T-helper 2 cell treated with Interferon-gamma antibody and Interleukin-4, amounts not matched to agents 100 ng/mL and 5 ng/mL, for 36 hours (primary cell): ENCODE results near the gene GFOD2. TPM values are rescaled to one million over a fixed set of nuclear protein-coding genes. Genes with fewer than 3 reads are reported as not detected.

Experiments used
- intact Hi-C: fragments of 100-400 bp; cut with micrococcal nuclease; formaldehyde crosslinking; loops from one replicate; pipeline ENCODE4 v1.15.1; 2023
- total RNA-seq: library from RNA; stranded (reverse); gene quantifications from 2 replicates; pipeline ENCODE4 v1.2.3, GENCODE V29; 2022

The GFOD2 gene
- total RNA-seq, 1 donor from 2014 or later, result 14.2 TPM

DNA sequence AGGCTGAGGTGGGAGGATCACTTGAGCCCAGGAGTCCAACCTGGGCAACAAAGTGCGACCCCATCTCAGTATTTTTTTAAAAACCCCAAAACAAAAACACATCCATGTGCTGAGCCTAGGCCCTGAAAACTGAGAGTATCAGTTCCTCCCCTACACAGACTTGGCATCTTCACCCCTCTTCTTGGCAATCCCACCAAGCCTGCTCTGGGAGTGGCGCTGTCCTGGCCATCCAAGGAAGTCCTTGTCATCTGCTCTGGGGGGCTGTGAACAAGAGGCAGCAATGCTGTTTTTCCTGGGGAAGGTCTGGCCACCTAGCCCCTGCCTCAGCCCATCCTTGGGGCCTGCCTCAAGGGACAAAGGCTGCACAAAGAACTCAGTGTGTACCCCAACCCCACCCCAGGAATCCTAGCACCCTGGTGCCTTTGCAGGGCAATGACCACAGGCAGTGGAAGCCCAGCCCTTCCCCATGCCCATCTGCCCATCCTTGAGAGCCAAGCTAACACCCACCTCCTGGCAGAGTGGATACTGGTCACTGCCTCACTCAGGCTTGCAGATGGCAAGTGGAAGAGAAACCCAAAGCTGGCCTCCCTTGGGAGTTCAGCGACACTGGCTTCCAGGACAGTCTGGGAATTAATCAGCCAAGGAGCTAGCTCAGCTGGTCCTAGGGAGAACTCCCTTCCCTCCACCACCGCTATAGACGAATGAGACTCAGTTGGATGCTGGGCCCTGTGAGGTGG lies 14.8 kb upstream of the GFOD2 start:
- intact Hi-C loops, result no loop called here

DNA sequence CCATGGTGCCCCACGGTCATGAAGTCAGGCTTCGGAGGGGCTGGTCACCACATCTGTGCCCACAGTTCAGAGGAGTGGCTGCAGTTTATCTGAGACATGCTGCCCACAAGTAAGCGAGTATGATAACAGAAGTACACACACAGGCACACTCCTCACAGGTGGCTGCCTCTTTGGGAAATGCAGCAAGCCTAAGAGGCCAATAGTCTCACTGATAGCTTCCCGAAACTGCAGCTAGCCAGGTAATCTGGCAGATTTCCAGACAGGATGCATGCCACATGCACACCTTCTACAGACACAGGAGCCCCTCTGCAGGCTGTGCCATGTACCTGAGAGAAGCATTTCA lies 12.6 kb upstream of the GFOD2 start:
- intact Hi-C loops, result no loop called here

DNA sequence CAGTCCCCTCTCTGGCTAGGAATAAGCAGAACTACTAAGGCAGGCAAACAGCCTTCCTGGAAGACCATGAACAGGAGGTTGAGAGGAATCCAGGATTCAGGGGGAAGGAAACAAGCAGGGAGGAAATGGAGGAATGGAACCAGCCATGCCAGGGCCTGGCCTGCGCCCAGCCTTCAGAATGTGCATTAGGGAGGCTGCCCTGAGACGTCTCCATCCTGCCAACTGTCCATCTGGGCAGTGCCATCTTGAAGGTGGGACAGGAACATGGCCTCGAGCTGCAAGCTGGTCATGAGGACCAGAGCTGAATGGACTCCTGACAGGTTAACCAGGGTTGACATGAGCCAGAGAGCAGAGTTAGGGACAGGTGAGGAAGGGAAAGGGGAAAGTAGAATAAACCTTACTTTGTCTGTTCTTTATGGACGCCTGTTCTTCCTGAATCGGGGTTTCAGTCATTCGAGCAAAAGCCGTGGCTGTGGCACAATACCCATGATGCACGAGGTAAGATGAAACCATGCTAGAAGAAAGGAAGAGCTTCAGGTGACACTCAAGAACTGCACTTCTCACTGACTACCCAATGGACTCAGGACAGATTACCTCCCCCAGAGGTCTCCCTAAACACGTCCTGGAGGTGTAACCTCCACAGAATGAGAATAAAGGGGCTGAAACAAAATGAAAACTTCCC lies 12.1 kb upstream of the GFOD2 start:
- intact Hi-C loops, result no loop called here

DNA sequence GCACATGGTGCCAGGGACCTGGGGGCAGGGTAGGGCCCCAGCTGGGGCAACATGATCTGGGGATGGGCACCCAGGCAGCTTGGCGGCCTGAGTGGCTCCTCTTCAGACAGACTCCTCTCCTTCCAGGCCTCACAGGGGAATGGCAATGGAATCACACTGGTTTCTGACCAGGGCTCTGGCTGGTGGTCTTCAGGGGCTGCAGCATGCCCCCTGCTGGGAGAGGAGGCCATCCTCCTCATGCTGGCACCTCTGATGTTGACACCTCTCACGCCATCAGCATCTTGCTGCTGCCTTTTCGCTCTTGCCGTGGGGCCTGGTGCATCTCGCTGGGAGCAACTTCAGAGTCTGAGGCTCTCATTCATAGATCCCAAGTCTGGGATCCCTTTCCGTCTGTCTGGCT lies 11.2 kb upstream of the GFOD2 start:
- intact Hi-C loops, result no loop called here

DNA sequence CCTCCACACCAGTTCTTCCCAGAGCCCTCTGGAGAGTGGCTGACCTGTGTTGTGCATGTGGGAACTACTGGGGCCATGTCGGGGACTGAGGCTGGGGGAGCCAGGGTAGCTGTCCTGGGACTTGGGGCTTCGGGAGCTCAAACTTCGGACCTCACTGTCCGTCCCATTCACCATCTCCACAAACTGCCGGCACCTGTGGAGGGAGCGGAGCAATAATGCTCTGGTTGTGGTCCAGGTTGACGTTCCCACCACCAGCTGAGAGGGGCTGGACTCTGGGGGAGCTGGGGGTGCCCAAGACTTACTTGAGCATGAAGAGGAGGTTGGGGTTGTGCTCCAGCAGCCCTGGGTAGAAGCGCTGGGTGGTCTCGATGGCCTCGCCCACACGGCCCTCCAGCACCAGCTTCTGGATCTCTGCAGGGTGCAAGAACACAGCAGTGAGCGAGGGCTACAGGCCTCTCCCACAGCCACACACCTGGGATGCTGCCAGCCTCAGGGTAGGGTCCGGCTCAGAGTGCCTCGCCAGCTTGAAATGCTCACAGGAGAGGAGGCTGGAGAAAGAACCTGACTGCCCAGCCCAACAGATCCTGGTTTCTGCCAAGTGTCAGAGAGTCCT lies 10.6 kb upstream of the GFOD2 start:
- intact Hi-C loops, result no loop called here

DNA sequence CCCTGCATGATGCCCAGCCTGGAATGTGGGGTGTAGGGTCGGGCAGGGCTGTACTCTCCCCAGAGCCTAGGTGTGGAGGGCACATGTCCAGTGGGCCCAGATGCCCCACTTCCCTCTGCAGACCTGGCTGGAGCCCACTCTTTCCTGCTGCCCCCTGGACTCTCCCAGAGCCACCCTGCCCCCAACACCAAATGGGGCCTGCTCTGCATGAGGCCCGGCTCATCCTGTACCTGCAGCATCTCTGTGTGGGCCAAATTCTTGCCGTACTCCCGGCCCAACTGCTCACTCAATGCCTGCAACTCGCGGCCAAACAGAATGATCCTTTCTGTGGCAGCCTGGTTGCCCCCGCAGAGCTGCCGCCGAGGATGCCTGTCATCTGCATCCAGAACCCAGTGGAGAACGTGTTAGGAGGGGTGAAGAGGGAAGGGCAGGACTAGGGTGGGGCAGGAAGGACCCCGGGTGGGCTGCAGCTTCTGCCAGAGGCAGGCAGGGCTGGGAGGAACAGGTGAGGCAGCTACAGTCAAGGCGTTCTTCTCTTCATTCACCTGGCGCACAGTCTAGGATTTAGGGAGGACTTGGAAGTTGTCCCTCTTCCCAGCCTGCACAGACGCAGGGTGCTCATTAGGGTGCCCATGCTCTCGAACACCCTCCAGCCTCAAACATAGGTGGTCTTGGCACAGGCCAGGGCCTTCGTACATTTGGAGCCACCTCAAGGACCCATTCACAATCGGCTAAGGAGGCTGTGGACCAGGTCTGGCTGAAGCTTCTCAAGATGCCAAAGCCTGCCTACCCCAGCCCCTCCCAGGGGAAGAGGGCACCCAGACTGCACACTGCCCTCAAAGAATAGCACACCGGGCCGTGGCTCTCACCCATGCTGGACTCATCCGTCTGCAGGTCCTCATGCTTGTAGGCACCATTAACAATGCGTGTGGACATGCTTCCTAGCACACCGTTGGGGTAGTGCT lies 8.7 kb upstream of the GFOD2 start:
- intact Hi-C loops, result no loop called here

DNA sequence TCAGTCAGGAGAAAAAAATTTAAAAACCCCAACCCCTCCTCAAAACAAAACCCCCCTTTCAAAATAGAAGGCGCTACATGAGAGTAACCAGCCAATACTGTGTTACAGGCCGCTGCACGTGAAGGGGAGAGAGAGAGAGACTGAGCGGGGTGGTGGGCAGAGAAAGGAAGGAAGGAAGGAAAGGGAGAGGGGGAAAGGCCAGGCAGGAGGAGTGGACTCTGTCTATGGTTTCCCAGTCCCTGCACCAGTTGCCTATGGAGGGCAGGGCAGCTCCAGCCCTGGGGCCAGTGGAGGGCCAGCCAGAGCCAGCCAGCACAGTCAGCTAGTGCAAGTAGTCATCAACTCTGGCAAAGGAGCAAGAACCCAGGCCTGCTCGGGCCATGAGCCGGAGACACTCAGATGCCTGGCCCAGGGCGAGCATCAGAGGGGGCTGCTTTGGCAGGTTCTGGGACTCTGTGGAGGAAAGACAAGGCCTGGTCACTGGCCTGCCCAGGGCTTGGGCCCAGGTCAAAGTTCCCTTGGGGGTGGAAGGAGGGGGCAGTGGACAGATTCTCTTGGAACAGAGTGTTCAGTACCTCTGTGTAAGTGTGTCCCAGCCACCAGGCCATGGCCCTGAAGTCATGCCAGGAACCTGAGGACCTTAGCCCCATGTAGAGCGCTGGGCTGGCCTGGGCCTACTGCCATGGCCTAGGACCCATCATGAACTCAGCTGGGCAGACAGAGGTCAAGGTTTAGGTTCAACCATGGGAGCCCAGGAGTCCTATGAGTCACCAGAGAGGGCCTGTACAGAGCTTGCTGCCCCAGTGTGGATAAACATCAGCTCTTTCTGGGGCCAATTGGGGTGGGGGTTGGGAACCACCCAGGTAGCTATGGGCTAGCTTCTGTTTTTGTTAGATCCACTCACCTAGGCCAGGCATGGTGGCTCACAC lies 7.3 kb upstream of the GFOD2 start:
- intact Hi-C loops, result no loop called here

DNA sequence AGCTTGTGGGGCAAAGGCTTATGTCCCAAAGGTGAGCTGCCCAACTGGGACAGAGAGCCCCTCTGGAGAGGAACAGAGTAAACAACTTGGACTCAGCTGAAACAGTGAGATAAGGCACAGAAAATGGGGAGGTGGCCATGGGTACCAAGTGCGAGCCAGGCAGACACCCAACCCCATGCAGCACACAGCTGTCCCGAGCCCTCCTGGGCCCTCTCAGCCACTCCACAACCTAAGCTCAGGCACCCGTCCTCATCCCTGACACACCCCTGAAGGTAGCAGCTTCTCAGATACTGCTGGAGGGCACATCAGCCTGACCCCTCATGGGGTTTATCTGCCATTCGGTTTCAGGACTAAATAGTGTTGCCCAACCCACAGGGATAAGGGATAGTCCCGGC lies 4.8 kb upstream of the GFOD2 start:
- intact Hi-C loops, result no loop called here

DNA sequence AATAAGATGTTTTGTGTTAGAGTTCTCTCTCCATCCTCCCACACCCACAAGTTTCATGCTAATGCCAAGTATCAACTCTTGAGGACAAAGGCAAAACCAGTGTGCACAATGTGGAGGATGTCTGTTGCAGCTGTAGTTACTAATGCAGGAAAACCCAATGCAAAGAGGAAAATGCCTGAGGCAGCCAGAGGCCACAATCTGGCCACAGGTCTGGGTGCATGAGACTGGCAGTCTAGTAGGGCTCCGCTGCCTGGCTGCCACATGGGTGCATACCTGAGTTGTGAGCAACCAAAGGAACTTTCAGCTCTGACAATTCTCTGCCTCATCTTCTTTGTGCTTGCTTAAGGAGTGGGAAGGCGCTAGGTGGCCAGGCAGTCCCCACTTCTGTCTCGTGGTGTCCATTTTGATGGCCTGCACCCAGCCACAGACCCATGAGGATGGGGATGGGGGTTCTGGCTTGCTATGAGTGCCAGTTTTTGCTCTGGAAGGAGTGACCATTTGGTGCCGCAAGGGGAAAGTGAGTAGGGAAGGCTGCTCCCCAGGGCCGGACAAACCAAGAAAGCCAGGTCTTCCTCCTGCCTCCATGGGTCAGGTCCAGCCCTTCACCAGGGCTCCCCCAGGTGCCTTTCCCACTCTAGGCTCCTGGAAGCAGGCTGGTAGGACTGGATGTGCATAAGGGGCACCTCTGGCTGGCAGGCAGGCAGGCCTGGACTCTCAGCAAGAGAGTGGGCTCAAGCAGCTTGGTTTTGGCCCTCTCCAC lies 4.2 kb upstream of the GFOD2 start:
- intact Hi-C loops, result no loop called here

DNA sequence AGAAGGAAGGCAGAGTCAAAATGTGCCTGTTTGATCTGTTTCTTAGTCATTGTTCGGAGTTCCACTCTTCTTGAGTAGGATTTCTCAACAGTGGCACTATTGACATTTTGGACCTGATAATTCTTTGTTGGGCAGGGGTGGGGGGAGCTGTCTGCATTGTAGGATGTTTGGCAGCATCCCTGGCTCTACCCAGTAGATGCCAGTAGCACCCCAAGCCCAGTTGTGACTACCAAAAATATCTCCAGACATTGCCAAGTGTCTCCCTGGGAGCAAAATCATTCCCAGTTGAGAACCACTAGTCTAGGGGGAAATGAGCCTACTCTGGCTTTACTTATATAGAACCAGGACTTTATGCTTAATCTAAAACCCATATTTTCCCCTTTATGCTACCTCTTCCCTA lies 1.1 kb upstream of the GFOD2 start:
- intact Hi-C loops, result no loop called here

DNA sequence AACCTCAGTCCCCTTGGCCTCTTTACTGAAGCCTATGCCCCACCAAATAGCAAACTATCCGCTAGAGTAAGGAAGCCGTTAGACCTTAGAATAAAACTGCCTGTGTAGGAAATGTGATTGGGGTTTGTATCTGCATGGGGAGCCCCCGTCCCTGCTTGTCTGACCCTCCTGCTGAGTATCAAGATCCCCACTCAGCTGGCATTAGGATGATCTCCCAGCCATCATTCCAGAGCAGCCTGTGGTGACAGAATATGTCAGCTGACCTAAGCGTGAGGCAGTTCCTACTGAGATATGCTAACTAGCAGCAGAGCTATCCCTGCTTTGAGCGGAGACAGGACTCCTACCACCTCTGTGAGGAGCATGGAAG lies 645 bp upstream of the GFOD2 start:
- intact Hi-C loops, result loop anchor here (1.0 to 2.0 kb wide), 3 partner anchors 53 to 157 kb away; partner anchors contain the start of genes C16orf86, CTCF, ENKD1 and RANBP10

DNA sequence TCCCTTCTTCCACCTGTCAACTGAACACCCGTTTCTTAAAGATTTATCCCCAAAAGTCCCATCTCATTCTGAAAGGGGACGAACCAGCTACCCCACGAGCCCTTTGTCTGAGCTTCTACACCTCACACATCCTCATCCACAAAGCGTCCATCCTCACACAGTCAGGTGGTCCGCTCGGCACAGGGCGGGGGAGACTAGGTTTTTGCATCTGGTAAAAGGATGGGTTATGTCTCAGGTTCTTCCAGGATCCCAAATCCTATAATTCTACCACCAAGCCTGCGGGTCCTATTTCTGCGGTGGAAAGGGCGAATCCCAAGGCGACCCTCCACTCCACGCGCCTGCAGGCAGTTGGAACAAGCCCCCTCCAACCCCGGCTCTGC lies 458 bp downstream of the GFOD2 start:
- intact Hi-C loops, result loop anchor here (1.0 to 2.0 kb wide), 3 partner anchors 52 to 156 kb away; partner anchors contain the start of genes C16orf86, CTCF, ENKD1 and RANBP10

DNA sequence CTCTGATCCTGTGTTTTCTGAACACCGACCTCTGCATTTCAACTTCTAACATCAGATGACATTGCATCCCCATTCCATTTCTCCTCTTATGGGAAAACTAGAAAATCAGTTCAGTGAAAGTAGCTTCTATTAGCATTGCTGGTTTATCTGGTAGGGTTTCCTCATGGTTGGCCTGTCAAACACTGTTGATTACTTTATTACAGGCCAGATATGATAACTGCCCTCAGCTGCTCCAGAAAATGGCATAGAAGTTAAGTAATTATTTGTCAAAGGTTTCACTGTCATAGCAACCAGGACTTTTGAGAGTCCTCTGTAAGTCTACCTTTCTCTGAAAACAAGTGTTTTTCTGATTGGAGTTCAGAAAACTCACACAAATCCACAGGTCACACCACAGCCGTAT lies 3.0 kb downstream of the GFOD2 start:
- intact Hi-C loops, result no loop called here

DNA sequence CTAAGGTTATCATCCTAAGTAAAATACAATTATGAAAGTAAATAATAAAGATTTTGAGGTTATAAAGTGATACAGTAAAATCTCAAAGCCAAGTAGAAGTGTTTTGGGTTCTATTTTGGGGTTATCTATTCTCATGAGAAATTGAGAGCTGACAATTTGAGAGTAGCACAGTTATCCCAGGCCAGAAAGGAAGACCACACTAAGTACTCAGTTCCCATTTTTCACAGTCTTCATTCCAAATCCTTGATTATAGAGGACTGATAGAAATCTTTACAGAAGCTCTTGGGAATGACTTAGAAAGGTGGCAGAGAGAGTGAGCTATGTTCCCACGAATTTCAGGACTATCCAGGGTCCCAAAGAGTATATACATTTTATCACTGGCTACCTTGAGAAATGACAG lies 4.6 kb downstream of the GFOD2 start:
- intact Hi-C loops, result no loop called here

DNA sequence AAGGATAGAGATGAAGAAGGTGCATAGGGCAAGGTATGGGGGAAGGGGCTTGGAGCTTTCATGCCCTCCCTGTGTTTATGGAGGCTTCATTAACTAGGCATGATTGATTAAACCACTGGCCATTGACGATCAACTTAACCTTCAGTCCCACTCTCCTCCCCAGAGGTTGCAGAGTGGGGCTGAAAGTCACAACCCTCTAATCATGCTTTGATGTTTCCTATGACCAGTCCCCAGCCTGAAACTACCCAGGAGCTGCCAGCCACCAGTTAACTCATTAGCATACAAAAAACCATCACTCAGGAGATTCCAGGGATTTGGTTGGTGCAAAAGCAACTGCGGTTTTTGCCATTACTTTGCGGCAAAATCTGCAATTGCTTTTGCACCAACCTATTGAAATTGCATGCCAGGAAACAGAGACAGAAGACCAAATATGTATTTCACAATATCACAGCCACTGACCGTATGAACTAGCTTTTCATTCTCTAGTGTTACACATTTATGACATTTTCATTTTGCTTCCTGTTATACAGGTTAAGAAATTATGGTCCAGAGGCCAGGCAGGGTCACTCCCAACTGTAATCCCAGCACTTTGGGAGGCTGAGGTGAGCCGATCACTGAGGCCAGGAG lies 5.4 kb downstream of the GFOD2 start:
- intact Hi-C loops, result no loop called here

DNA sequence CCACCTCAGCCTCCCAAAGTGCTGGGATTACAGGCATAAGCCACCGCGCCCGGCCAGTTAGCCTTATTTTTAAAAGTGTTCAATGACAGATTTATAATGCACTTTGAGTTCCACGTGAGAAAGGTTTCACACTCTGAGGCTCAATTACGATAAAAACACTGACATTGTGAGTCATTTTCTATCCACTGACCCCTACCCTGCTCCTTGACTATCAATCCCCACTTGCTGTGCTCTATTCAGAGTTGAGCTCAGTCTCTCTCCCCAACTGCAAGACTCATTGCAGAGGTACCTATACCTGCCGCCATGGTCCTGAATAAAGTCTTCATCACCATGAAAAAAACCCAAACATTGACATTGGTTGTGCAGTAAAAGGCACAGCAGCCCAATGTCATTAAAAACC lies 8.5 kb downstream of the GFOD2 start:
- intact Hi-C loops, result no loop called here

DNA sequence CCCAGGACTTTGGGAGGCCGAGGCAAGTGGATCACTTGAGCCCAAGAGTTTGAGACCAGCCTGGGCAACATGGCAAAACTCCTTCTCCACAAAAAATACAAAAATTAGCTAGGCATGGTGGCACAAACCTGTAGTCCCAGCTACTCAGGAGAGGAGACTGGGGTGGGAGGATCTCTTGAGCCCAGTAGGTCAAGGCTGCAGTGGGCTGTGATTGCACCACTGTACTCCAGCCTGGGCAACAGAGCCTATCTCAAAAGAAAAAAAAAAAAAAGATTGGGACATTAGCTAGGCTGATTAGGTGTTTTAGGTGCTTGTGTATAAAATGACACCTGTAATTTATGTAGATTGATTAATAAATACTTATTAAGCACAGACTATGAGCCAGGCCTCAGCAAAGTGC lies 10.1 kb downstream of the GFOD2 start:
- intact Hi-C loops, result no loop called here

DNA sequence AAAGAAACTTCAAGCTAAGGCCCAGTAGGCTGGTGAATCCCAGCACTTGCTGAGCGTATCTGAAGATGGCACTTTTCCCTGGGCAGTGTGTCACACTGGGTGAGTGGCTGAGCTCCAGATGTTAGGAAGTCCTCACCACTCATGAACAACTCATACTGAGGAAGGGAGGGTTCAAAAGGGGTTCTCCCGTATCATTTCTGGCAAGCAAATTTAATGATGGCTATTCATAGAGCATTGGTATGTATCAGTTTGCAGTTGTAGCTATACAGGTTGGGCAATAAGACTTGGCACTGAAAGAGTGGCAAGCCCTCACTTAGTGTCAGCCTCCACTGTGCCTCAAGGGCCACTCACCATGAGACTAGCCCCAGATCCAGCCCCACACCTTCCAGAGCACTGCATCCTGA lies 10.7 kb downstream of the GFOD2 start:
- intact Hi-C loops, result no loop called here

DNA sequence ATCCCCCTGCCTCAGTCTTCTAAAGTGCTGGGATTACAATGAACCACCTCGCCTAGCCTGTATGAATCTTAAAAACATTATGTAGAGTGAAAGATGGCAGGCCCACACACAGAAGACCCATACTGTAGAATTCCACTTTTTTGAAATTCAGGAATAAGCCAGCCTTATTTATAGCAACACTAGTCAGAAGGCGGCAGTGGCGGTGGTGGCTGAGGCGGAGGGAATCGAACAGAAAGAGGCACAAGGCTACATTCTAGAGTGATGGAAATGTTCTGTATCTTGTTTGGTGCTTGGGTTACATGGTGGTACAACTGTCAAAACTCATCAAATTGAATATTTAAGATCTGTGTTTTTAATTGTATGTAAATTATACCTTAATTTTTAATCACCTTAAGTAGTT lies 11.3 kb downstream of the GFOD2 start:
- intact Hi-C loops, result no loop called here
